HT1080 (cell line): ENCODE data around the gene CCDC78. TPM values are rescaled to one million over a fixed set of nuclear protein-coding genes. Genes with fewer than 3 reads are reported as not detected.

Experiments
- DNase-seq: peaks from one replicate; pipeline ENCODE4 v3.0.0-alpha.2; 2015; ENCODE audit warnings: low read depth
- polyA plus RNA-seq, 2 experiments: library from polyadenylated mRNA; depleted of rRNA; stranded (reverse); fragments of >200 nt; gene quantifications; 2 replicates each; pipeline ENCODE4 v1.2.3, GENCODE V29; 2015
- total RNA-seq: library from RNA; depleted of rRNA; stranded (reverse); fragments of >200 nt; shearing (Covaris generic); gene quantifications from 2 replicates; pipeline ENCODE4 v1.2.3, GENCODE V29; 2014; rRNA removed

Gene CCDC78
- 4.2 and 4.6 TPM in 2 replicates for total RNA-seq
- 2.2 TPM in 2 replicates for polyA plus RNA-seq (2015; cell fraction: cytosol; rRNA removed)
- polyA plus RNA-seq (2015; cell fraction: nucleus; rRNA removed): 70.2 and 75.4 TPM in 2 replicates

GRCh38 chr16:726438-727290, at the start of gene CCDC78, which contains the start of gene HAGHL:
CCDC78 (minus strand) TSS chr16:726443; CDS start chr16:726367, 76 bp downstream.
HAGHL (plus strand) TSS chr16:727106; CDS start chr16:727510, 404 bp downstream.
- DNase-seq: peak; percentile 54

DNA sequence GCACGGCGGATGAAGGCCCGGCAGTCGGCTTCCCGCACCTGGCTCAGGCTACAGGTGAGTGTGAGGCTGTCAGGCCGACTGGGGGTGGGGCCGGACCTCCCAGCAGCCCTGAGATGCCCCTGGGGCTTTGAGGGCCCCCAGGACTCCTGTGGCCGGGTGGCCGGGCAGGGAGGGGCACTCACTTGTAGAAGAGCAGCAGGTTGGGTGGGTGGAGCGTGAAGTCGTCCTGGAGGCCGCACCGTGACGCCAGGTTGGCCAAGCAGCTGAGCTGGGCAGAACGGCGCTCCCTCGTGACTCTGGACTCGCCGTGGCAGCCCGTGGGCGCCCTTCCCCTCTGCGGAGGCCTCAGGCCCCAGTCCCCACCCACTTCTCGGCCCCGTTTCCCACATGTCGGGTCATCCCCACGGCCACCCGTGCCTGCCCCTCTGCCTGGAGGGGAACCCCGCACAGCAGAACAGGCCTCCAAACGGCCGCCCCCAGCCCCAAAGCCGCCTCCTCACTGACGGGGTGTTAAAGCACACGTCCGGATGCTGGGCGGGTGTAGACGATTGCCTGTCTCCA, 49.1 kb upstream of the CCDC78 start:
- no peak for DNase-seq

- no peak for DNase-seq
Measured at GRCh38 chr16:774086-775001, 48.1 kb upstream of the CCDC78 start.

- no peak for DNase-seq
Measured at GRCh38 chr16:772959-773358, 46.7 kb upstream of the CCDC78 start.

- DNase-seq: no peak
Measured at GRCh38 chr16:770411-770810, 44.2 kb upstream of the CCDC78 start.

DNA sequence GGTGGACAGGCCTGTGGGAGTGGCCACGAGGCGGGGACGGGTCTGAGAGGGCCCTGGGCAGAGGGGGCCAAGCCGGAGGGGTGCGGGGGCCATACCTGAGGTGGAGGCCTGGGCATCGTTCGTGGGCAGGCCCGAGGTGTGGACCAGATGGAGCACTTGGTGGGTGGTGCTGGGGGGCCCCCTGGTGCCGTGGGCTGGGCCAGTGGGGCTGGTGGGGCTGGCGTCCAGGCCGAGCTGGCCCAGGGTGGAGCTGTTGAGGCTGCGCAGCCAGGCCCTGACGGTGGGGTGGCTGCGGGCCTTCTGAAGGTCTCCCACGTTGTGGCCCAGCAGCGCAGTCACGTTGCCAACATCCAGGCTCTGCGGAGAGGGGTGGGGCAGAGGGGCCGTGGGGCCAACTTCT, 43.7 kb upstream of the CCDC78 start:
- DNase-seq: no peak

DNA sequence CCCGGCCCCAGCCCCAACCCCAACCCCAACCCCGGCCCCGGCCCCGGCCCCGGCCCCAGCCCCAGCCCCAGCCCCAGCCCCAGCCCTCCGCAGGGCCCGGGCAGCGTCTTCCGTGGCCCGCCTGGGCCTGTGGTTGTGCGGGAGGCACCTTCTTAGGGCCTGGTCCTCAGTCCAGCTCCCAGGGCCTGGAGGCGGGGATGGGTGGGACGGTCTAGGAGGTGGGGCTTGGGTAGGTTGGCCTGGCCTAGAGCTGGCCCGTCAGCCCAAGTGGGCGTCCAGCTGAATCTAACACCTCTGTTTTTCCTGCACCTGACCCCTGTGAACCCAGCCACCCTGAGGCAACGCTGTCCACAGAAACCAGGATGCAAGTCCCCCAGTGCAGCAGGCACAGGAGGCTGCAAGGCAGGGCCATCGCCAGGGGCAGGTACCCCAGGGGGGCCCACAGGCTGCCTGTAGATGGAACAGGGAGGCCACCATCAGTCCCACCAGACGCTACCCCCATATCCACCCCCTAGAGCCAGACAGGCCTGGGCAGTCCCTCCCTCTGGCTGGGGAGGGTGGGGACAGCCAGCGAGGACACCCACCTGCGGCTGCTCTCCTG, 43.0 kb upstream of the CCDC78 start:
- DNase-seq: no peak

GRCh38 chr16:768428-768827, 42.2 kb upstream of the CCDC78 start:
- DNase-seq: no peak

DNA sequence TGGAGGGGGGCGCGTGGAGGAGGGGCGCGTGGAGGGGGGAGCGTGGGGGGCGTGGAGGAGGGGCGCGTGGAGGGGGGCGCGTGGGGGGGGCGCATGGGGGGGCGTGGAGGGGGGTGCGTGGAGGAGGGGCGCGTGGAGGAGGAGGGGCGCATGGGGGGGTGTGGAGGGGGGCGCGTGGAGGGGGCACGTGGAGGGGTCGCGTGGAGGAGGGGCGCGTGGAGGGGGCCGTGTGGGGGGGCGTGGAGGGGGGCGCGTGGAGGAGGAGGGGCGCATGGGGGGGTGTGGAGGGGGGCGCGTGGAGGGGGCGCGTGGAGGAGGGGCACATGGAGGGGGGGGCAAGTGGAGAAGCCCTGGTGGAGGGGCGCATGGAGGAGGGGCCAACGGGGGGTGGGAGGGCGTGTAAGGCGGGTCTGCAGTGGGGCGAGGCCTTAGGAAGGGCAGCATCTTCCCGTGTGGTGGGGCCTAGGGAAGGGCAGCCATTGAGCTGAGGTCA, 41.5 kb upstream of the CCDC78 start:
- DNase-seq: no peak

GRCh38 chr16:766820-767640, 40.8 kb upstream of the CCDC78 start:
- DNase-seq: no peak

GRCh38 chr16:766008-766819, 40.0 kb upstream of the CCDC78 start:
- no peak for DNase-seq

GRCh38 chr16:765488-765865, 39.2 kb upstream of the CCDC78 start:
- no peak for DNase-seq

- DNase-seq: no peak
Measured at GRCh38 chr16:764848-765487, 38.7 kb upstream of the CCDC78 start.

GRCh38 chr16:764184-764750, 38.0 kb upstream of the CCDC78 start:
- no peak for DNase-seq

DNA sequence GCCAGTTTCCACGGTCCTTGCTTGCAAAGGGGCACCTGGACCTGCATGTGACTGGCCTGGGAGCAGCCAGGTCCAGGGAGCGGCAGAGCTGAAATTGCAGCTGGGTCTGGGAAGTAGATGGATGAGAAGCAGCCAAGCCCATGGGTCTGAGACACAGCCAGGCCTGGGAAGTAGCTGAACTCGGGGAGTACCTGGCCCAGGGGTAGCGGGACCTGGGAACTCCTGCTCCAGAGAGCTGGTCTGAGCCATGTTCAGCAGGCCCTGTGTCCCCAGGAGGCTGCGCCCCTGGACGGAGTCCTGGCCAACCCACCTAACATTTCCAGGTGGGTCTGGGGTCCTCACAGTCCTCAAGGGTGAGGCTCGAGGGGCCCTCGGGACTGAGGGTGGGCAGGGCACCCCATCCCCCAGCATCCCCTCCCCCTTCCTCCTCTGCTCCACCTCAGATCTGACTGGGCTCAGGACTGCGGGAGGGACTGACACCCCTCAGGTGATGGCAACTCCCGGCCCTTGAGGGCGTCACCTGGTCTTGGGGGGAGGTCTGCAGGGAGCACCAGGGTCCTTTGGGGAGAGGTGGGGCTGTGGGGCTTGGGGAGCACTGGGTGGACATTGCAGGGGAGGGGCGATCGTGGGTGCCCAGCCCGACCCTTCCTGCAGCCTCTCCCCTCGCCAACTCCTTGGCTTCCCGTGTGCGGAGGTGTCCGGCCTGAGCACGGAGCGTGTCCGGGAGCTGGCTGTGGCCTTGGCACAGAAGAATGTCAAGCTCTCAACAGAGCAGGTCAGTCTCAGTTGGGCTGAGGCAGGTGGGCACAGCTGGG, 37.3 kb upstream of the CCDC78 start:
- DNase-seq: no peak

DNA sequence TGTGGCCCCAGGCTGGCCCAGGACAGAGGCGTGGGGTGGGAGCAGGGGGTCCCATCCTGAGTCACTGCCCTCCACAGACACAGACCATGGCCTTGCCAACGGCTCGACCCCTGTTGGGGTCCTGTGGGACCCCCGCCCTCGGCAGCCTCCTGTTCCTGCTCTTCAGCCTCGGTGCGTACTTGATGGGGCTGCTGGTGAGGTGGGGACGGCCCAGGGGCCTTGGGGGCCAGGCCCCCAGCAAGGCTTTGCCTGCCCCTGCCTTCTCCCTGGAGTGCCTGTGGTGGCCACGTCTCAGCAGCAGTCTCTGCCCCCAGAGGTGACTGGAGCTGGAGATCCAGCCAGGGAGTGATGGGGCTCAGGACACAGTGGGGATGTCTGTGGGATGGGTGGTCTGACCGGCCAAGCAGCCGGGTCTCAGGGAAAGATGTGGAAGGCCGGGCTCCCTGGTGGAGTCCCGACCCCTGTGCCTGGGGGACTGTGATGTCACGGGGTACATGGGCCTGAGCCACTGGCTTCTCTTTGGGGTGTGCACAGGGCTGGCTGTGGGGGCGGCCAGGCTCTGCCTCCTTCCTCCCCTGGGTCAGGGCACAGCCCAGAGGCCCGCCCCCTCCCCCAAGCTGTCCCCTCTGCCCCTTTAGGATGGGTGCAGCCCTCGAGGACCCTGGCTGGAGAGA, 36.5 kb upstream of the CCDC78 start:
- DNase-seq: no peak
